Measurements from ENCODE around the gene GRPEL2.

The GRPEL2 gene

DNA sequence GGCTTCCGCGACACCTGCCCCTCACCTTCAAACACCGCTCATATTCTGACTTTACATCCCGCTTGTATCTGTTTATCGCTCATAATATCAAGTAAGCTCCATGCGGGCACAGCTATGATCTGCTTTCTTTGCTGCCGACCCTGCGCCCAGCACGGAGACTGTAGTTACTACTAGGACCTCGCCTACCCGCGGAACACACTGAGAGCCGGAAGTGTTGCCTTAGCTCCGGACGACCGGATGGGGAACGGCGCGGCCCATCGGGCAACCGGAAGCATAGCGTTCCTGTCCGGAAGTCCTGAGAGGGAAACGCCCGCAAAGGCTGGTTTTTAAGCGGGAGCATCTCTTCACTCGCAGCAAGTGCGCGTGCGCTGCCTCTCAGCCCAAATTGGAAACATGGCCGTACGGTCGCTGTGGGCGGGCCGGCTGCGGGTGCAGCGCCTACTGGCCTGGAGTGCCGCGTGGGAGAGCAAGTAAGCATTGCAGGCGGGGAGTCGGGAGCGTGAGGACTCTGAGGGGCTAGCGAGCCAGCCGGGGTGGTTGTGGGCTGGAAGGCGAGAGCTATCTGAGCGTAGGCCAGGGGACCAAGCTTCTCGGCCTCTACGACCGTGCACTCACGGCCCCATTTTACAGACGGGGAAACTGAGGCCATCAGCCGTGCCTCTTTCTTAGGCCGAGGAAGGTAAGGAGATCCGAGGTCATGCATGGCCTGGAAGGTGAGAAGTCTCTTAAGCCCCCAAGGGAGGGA lies at the start of gene GRPEL2:
Gene GRPEL2, plus strand, starts transcription at position 353 of the 745 bp plus-strand sequence. Its CDS starts 41 bp downstream, at position 394.
- DNase-seq = peak; percentile 94

- no peak for DNase-seq
Observed at GRCh38 chr5:149297340-149298025, 47.8 kb upstream of the GRPEL2 start.

DNA sequence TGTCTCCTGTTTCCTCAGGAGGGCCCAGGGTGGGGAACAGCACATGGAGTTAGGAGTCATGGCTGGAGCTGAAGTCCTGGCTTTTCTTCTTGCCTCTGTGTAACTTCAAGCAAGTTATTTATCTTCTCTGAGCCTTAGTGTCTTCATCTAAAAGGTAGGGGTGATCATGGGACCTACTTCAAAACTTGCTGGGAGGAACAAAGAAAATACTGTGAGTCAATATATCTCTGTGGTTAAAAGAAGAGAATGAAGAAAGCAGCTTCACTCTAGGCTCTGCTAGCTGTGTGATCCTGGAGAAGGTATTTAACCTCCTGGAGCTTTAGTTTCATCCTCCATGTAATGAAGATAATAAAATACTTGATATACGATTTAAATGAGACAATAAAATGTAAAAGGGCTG lies 47.1 kb upstream of the GRPEL2 start:
- DNase-seq = no peak

DNA sequence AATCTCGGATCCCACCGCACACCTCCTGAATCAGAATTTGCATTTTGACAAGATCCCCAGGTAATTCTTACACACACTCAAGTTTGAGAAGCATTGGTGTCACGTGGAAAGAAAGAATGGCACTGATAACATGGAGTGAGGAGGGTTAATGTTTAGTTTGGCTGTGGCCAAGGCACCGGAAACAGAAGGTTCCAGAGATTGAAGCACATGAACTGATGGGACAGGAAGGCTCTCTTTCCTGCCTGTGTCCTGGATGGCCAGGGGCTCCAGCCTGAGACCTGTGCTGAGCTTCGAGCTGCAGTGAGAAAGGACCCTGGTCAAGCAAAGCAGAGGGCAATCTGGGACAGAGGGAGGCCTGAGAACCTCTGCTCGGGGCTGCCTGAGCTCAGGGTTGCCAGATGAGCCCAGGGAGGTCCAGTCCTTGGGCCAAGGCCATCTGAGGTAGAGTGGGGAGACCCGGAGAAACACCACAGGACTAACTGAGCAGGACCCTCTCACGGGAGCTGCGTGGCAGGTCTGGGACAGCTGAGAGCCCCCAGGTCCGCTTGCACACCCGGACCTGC lies 46.4 kb upstream of the GRPEL2 start:
- no peak for DNase-seq

DNA sequence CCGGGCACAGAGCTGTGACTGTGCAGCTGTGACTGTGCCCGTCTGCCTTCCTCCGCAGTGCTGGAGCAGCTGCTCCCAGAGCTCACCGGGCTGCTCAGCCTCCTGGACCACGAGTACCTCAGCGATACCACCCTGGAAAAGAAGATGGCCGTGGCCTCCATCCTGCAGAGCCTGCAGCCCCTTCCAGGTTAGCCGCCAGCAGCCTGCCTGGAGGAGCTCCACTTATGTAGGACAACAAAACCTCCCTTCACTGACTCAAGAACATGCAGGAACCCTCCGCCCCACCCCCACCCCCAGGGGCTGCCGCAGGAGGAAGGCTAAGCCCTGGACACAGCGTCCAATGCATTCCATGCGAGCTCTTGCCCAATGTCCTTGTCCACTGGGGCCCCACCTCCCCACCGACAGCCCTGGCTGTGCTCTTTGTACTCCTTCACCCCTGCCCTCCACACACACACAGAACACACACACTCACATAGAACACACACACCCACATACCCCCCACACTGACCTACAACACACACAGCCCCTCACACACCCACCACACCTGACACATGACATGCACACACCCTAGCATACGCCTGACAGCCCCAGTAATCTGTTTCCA lies 45.7 kb upstream of the GRPEL2 start:
- DNase-seq = no peak

GRCh38 chr5:149300441-149300840 lies 44.9 kb upstream of the GRPEL2 start:
- no peak for DNase-seq

DNA sequence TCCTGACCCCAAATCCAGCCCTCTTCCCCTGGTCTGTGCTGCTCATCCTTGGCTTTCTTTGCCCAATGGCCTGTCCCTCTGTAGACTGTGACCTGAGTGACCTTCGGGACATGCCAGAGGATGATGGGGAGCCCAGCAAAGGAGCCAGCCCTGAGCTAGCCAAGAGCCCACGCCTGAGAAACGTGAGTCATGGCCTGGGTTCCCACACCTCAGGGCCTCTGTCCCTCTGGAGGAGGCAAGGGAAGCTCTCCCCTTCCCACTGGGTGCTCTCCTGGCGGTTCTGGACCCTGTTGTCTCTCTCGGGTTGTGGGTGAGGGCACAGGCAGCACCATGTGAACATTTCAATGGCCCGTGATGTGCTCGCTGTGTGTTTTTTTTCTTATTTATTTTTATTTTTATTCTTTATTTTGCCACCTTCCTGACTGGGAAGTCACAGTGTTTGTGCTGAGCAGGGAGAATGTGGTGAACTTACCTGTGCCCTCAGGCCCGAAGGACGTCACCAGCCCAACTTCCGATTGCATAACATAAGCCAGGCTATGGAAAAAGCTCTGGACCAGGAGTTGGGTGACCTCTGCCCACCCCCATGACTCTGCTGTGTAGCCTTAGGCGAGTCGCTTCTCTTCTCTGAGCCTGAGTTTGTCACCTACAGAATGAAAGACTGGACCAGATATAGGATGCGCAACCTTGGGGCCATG lies 44.1 kb upstream of the GRPEL2 start:
- no peak for DNase-seq

- no peak for DNase-seq
Observed at GRCh38 chr5:149301744-149302380, 43.4 kb upstream of the GRPEL2 start.

GRCh38 chr5:149302641-149303040 lies 42.7 kb upstream of the GRPEL2 start:
- no peak for DNase-seq

- DNase-seq = no peak
Observed at GRCh38 chr5:149303210-149303609, 42.1 kb upstream of the GRPEL2 start.

DNA sequence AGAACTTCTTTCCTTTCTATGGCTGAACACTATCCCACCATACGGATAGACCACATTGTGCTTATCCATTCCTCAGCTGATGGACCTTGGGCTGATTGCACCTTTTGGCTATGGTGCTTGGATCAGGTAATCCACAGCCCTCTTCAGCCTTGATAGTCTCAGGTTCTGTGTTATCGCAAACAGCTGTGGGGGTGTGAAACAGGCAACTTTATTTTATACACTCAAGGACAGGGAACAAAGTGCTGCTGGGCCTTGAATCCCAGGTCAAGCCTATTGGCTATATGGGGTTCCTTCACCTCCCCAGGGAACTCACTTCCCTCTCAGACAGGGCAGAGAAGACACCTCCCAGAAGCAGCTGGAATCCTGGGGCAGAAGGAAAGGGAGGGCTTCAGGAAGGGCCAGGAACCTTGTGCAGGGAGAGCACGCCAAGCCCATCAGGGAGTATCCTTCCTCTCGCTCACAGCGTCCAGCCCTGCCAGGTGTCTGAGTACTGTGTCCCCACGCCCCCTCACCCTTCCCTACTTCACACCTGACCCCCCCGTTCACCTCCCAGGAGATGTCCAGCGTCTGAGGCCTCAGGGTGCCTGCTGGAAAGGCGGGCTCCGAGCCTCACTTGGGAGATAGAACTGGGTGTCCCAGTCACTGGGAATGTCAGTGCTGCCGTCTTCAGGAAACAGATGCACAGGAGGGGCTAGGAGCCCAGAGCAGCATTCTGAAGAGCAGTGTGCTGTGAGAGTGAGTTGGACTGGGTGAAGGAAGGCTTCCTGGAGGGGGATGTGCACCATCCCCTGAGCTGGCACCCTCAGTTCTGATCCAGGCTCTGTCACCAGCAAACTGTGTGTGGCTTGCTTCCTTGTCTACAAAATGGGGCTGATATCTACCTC lies 40.9 kb upstream of the GRPEL2 start:
- DNase-seq = no peak

DNA sequence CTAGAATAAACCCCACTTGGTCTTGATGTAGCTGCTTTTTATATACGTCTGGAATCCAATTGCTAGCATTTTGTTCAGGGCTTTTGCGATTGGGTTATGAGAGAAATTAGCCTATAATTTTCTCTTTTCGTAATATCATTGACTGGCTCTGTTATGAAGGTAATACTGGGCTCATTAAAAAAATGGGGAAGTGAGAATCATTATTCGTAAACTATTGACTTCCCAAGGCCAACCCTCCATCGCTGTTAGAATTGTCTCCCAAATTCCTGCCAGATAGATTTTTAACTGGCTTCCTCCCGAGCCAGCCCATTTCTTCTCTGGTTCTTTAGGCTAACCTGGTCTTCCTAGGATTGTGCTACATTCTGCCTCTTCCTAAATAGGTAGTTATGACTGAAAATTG lies 35.9 kb upstream of the GRPEL2 start:
- no peak for DNase-seq

- no peak for DNase-seq
Observed at GRCh38 chr5:149310488-149310887, 34.8 kb upstream of the GRPEL2 start.

- DNase-seq = no peak
Observed at GRCh38 chr5:149310947-149311658, 34.2 kb upstream of the GRPEL2 start.

DNA sequence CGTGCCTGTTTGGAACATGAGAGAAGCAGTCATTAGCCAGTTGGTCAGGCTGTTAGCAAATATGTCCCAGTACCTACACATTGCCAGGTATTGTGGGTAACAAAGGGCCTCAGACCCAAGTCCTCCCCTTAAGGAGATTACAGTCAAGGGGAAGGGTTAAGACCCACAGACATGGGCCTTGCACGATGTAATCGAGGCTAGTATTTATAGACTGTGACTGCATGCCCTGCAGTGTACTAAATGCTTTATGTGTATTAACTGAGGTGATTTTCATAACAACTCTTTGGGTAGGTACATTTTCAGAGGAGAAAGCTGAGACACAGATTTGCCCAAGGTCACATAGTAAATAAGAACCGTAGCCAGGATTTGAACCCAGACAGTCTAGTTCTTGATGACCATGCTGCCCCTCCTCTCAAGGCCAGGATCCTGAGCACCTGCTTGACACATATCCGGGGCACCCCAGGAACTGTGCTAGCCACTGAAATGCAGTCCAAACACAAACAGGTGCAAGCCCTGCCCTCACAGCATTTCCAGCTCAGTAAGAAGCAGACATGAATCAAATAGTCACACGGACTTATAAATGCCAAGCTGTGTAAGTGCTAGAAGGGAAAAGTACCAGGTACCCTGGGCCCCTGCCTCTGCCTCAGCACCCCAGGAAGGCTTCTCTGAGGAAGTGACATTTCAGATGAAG lies 32.0 kb upstream of the GRPEL2 start:
- DNase-seq = no peak

DNA sequence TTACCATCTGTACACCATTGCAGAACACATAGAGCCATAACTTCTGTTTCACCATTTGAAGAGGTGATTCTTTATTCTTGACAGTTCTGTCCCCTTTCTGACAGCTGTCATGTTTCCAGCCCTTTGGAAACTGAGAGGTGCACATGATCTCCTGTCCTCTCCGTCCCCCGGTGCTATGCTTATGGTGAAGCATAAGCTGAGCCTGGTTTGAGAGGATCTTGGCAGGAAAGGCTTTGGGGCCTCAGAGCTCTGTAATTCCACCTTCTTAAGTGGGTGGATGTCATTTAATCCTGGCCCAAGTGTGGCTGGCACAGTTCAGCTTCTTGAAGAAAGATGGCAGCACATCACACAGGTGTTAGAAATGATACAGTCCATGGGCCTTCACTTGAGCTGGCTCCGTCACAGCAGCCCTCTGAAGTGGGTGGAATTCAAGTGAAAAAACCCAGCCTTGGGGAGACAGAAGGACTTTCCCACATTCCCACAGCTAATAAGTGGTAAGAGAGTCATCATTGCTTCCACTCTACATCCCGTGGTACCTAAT lies 30.7 kb upstream of the GRPEL2 start:
- no peak for DNase-seq

GRCh38 chr5:149315753-149316152 lies 29.5 kb upstream of the GRPEL2 start:
- no peak for DNase-seq

DNA sequence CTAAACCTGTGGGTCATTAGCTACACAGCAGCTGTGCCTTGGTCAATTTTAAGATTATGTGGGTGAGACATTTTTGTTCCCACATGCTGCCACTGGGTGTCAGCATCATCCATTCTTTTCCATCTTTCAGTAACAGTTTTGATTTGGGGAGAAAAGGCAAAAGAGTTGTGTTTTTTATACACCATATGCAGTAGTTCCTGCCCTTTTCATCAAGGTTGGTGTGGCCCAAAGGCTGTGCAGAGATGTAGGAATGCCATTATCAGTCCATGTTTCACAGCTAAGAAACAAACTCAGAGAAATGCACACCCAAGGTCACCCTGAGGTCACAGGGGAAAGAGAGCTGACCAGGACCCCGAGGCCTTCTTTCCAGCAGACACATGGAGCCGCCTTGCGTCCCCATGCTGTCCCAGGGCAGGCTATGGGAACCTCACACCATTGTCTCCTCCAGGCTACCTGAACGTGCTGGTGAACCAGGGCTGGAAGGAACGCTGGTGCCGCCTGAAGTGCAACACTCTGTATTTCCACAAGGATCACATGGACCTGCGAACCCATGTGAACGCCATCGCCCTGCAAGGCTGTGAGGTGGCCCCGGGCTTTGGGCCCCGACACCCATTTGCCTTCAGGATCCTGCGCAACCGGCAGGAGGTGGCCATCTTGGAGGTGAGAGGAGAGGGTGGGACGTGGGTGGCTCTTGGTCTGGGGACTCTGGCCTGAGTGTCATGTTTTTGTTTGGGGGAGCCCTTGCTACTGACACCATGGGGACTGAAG lies 27.8 kb upstream of the GRPEL2 start:
- DNase-seq = peak; percentile 16

GRCh38 chr5:149319174-149319573 lies 26.1 kb upstream of the GRPEL2 start:
- no peak for DNase-seq

All from NCI-H1694 (cell line).